Rectal smooth muscle tissue (tissue), 1 donor: ENCODE data around the gene NRBF2.

ENCODE experiments used
- H3K27ac ChIP-seq: one replicate; pipeline ENCODE4 v1.7.0; 2013; ENCODE audit warnings: low read depth, low read length, inconsistent platforms
- H3K27me3 ChIP-seq: one replicate; pipeline ENCODE4 v1.7.0; 2013; ENCODE audit warnings: low read length; ENCODE audit not compliant: control insufficient read depth, insufficient read depth
- H3K36me3 ChIP-seq: one replicate; pipeline ENCODE4 v1.7.0; 2013; ENCODE audit warnings: low read length; ENCODE audit not compliant: control insufficient read depth, insufficient read depth
- H3K4me1 ChIP-seq: one replicate; pipeline ENCODE4 v1.7.0; 2013; ENCODE audit warnings: low read length; ENCODE audit not compliant: control insufficient read depth, insufficient read depth
- H3K4me3 ChIP-seq: one replicate; pipeline ENCODE4 v1.7.0; 2013; ENCODE audit warnings: low read length
- H3K9ac ChIP-seq: one replicate; pipeline ENCODE4 v1.7.0; 2013; ENCODE audit warnings: low read length

NRBF2 gene

GRCh38 chr10:63171926-63172325 is 38.8 kb downstream of the NRBF2 start:
- Histone ChIP-seq H3K36me3 (peaks cover 5% of the 10 kb centered on the region), H3K27ac (no peak overlapping the region), H3K27me3 (no peaks in the 10 kb centered on the region), H3K9ac (no peak overlapping the region), H3K4me1 (peaks cover 13% of the 10 kb centered on the region), H3K4me3 (no peak overlapping the region)

GRCh38 chr10:63173468-63174232 is 40.5 kb downstream of the NRBF2 start:
- no peaks in the 10 kb centered on the region for H3K27me3 ChIP-seq
- peaks cover 9% of the 10 kb centered on the region for H3K36me3 ChIP-seq
- H3K4me3 ChIP-seq, result no peak overlapping the region
- no peak overlapping the region for H3K9ac ChIP-seq
- peaks cover 13% of the 10 kb centered on the region for H3K4me1 ChIP-seq
- H3K27ac ChIP-seq, result no peak overlapping the region

GRCh38 chr10:63175534-63175933 is 42.4 kb downstream of the NRBF2 start:
- H3K4me1 ChIP-seq, result peaks cover 11% of the 10 kb centered on the region
- no peak overlapping the region for H3K4me3 ChIP-seq
- H3K9ac ChIP-seq, result no peak overlapping the region
- H3K36me3 ChIP-seq, result peaks cover 4% of the 10 kb centered on the region
- H3K27me3 ChIP-seq, result no peaks in the 10 kb centered on the region
- H3K27ac ChIP-seq, result no peak overlapping the region

GRCh38 chr10:63192826-63193225 is 59.7 kb downstream of the NRBF2 start:
- no peak overlapping the region for H3K4me3 ChIP-seq
- no peaks in the 10 kb centered on the region for H3K4me1 ChIP-seq
- peaks cover 15% of the 10 kb centered on the region for H3K36me3 ChIP-seq
- no peak overlapping the region for H3K27ac ChIP-seq
- no peak overlapping the region for H3K9ac ChIP-seq
- no peaks in the 10 kb centered on the region for H3K27me3 ChIP-seq

- Histone ChIP-seq H3K4me3 (no peak overlapping the region), H3K27ac (no peak overlapping the region), H3K9ac (no peak overlapping the region), H3K27me3 (no peaks in the 10 kb centered on the region), H3K36me3 (peaks cover 11% of the 10 kb centered on the region), H3K4me1 (no peaks in the 10 kb centered on the region)
These were observed 64.4 kb downstream of the NRBF2 start for GRCh38 chr10:63197344-63198092.

GRCh38 chr10:63199716-63200115 is 66.6 kb downstream of the NRBF2 start:
- H3K27ac ChIP-seq, result no peak overlapping the region
- H3K27me3 ChIP-seq, result no peaks in the 10 kb centered on the region
- H3K4me1 ChIP-seq, result peaks cover 2% of the 10 kb centered on the region
- H3K36me3 ChIP-seq, result peaks cover 8% of the 10 kb centered on the region
- no peak overlapping the region for H3K4me3 ChIP-seq
- no peak overlapping the region for H3K9ac ChIP-seq

GRCh38 chr10:63200431-63200830 is 67.3 kb downstream of the NRBF2 start:
- no peaks in the 10 kb centered on the region for H3K27me3 ChIP-seq
- no peak overlapping the region for H3K4me3 ChIP-seq
- peaks cover 8% of the 10 kb centered on the region for H3K36me3 ChIP-seq
- no peak overlapping the region for H3K9ac ChIP-seq
- H3K27ac ChIP-seq, result no peak overlapping the region
- H3K4me1 ChIP-seq, result peaks cover 3% of the 10 kb centered on the region

- H3K27me3 ChIP-seq, result no peaks in the 10 kb centered on the region
- H3K9ac ChIP-seq, result no peak overlapping the region
- H3K27ac ChIP-seq, result no peak overlapping the region
- H3K36me3 ChIP-seq, result peaks cover 10% of the 10 kb centered on the region
- H3K4me3 ChIP-seq, result no peak overlapping the region
- H3K4me1 ChIP-seq, result peaks cover 8% of the 10 kb centered on the region
These were observed 68.0 kb downstream of the NRBF2 start for GRCh38 chr10:63201118-63201517.
